Activated T-helper 1 cell treated with anti-CD3 and anti-CD28 coated beads, Interleukin-2, amount 50 U/mL, for 16 hours (primary cell): ENCODE data around the gene MRPL44.

Source experiments
- DNase-seq, 2 donors: peaks; one replicate each; pipeline ENCODE4 v3.0.0-alpha.2; 2020; ENCODE audit warnings: low read depth in 1 of 2, low spot score in 1 of 2

Gene MRPL44

GRCh38 chr2:223969856-223970255 is 12.6 kb downstream of the MRPL44 start:
- DNase-seq = no peak

DNA sequence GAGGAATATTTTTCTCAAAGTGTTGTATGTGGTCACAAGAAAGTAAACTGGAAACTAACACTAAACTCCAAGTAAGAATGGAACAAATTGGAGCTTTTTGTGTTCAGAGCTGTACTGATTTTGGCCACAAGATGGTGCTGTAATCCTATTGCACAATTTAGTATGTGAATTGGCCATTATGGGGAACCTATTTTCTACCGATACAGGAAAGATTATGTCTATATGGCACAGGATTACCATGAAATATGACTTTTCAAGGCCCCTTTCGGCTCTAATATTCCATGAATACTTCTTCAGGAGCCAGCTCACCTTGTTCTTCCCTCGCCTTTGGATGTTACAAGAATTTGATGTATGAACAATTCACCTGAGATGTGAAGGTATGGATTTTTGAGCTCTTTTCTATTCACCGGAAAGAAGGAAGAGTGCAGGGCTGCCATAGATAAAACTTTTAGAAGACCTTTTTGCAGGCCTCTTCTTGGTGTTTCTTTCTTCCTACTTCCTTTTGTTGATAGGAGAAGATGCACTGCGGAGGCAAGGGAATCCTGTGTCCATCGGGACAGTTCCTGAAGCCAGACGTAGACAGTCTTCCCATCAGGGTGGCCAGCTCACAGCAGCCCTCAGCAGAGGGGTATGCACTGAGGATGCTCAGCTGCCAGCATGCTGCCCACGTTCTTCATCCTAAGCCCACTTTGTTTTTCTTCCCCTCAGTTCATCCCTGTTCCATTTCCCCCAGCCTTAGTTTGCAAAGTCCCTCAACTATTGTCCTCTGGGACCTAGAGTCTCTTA is 13.3 kb downstream of the MRPL44 start:
- peak in 1 of 2 donors; percentile 15 for DNase-seq

- DNase-seq = no peak
Measured at GRCh38 chr2:223971731-223972130, 14.5 kb downstream of the MRPL44 start.

DNA sequence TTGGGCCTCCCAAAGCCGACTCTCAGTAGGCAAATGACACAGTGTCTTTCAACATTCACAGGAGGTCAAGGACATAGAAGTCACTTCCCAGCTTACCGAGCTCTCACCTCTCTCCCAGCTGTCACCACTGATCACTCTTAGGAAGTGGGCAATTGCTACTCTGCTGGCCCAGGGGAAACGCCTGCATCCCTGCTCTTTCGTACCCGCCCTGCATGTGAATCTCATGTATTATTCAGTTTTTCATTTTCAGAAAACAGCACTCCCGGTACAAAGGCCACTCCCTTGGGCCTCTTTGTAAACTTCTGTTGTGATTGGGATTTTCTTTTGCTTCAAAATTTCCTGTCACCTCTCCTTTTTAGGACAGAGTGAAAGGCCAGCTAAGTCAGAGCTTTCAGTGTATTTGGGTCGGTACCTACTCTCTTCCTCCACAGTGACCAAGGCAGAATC is 15.4 kb downstream of the MRPL44 start:
- no peak for DNase-seq

GRCh38 chr2:223973606-223974005 is 16.3 kb downstream of the MRPL44 start:
- no peak for DNase-seq

DNA sequence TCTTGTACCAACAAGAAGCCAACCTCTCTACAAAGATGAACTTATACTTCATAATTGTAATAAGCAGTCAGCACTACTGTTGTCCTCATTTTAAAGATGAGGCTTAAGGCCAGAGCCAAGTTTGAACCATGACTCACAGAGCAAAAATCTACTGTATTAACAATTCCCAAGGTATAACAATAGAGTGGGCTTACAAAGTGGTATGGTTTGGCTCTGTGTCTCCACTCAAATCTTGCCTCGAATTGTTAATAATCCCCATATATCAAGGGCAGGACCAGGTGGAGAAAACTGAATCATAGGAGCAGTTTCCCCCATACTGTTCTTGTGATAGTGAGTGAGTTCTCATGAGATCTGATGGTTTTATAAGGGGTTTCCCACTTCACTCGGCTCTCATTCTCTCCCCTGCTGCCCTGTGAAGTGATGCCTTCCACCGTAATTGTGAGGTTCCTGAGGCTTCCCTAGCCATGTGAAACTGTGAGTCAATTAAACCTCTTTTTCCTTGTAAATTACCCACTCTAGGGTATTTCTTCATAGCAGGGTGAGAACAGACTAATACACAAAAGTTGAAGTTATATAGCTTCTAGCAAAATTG is 19.5 kb downstream of the MRPL44 start:
- no peak for DNase-seq

- no peak for DNase-seq
Measured at GRCh38 chr2:223978451-223978850, 21.2 kb downstream of the MRPL44 start.

DNA sequence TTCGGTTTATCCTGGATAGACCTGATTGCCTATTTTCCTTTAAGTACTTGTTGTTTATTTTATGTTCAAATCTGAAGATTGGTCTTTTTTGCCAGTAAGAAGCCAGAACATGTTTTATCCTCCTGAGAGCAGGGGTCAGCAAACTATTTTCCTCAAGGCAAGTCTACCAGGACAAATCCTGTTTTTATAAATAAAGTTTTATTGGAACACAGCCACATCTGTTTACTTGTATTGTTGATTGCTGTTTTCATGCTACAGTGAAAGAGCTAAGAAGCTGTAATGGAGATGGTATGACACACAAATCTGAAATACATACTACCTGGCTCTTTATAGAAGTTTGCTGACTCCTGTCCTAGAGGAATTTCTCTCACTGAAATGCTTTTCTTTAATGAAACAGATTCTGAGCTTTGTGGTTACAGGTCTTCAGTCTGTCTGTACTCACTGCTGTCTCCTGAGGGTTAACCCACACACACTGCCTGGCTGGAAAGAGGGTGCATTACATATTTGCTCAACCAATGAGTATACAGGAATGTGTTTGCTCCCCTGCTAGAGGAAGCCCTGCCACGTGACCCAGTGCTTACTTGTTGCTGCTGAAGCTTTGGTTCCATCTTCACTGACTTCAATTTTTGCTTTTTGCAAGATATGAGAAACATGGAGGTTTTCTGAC is 22.6 kb downstream of the MRPL44 start:
- DNase-seq = no peak

DNA sequence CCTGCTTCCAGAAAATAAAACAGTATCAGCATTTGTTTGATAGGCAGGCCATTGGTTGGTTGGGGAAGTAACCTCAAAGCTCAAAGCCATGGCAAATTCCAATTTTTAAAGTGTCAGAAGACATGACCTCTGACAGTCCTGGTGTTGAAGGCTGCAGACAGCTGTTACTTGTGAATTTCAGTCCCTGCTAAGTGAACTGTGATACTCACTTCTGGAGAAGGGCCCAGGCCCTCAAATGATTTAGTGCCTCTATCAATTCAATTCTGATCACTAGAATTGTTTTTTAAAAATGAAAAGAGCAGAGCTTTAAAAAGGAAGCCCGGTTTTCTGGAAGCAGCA is 23.1 kb downstream of the MRPL44 start:
- no peak for DNase-seq

GRCh38 chr2:223980803-223981202 is 23.5 kb downstream of the MRPL44 start:
- no peak for DNase-seq

DNA sequence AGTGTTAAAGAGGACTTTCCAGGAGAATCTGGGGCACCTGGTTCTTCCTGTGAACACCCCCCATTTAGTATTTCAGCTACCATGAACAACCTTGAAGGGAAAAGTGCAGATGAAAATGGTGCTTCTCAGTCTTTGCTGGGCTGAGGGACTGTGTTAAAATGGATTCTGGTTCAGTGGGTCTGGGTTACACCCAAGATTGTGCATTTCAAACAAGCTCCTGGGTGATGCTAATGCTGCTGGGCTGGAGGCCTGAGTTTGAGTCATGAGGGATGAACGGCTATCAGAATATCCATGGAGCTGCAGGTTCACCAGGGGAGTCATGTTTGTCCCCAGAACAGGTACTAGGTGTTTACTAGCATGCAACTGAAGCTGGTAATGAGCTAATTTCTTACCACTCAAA is 24.0 kb downstream of the MRPL44 start:
- no peak for DNase-seq

DNA sequence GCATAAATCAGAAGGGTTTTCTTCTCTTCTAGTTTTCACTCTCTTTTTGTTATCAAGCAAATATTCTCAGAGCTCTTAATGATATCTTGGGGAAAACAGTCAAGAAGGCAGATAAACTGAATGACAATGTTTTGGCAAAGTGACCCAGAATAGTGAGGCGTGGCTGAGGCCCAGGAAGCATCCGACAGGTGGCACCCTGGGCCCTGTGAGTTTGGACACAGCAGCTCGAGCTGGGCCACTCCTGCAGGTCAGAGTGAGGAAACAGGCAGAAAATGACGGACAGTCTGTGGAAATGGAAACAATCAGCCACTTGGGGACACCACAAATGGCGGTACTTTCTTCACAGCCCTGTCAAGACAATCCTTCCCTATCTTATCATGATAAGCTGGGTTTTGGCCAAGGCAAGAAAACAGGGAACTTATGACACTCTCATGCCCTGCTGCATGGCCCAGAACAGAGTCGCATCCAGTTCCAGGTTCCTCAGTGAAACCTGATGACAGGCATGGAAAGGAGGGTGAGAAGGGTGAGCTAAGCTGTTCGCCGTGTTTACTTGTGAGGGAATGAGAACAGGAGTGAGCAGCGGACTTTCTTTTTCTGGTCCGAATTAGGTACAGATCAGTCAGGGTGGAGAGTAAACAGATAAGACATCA is 32.1 kb downstream of the MRPL44 start:
- no peak for DNase-seq

DNA sequence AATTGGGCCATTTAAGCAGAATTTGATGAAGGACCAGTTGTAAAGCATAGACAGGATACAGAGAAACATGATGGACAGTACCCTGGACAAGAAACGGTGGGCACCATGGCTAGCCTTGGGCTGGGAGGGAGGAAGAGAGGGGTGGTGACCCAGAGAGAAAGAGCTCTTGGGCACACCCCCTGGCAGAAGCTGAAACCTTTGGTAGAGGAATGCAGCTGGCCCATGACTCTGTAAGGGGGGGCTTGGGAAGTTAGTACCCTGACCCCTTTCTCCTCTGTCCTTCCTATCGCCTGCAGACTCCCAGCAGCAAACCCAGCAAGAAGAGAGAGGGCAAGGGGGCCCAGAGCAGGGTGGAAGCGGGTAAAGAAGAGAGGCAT is 32.6 kb downstream of the MRPL44 start:
- DNase-seq = no peak

DNA sequence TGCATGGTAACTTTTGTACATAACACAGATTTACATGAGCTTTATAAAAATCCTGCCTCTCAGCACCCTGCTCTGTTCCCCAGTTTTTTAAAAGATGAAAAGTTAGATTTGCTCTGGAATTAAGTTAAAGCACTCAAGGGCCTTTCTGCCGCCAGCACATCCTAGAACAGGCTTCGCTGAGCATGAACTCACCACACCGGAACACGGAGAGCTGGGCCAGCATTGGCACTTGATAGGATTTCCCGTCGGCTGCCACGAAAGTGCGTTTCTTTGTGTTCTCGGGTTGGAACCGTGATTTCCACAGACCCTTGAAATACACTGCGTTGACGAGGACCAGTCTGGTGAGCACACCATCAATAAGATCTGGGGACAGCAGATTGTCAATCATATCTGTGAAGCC is 34.3 kb downstream of the MRPL44 start:
- no peak for DNase-seq

DNA sequence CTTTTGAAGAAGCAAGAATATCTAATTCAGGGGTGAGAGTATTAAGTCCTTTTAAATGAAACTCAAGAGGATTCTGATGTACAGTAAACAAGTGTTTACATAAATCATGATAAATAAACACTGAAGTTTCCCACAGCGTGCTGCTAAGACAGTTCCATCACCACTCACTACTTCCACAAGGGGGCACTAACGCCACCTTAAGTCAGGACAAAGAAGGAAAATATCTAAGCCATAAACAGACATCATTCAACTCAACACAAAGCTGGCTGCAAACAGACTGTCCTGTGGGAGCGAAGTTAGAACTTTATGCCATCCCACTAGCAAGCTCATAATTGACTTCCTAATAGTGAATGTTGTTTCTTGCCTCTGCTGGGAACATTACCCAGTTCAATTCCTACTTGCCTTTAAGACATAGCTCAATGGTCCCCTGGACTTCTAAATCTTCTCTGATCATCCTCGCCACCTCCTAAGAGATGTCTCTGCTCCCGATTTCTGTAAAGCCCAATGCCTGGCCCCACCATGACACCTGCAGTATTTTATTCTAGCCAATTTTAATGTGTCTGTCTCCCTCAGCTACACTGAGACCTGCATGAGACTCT is 36.5 kb downstream of the MRPL44 start:
- DNase-seq = peak in 1 of 2 donors; percentile 26

DNA sequence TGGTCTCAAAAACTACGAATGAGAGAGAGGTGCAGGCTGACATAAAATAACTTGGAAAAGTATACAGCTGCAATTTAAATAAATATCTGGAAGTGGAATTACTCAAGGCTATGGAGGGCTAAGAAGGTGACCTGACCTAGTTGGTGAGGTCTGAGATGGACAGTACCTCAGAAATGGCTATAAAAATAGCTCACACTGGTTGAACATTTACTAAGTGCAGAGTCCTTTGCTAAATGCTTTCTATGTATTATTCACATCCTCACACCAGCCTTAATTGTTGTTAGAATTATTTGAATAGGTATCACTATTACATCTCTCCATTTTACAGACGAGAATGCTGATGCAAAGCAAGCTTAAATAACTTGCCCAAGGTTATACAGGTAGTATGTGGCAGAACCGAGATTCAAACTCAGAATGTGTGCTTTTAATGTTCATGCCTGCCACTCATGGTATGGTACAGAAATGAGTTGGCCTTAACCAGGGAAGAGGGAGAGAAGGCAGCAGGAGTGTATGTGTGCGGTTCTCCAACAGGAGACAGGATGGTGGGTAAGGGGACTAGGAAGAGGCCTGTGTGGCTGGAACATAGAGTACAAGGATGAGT is 37.4 kb downstream of the MRPL44 start:
- no peak for DNase-seq

DNA sequence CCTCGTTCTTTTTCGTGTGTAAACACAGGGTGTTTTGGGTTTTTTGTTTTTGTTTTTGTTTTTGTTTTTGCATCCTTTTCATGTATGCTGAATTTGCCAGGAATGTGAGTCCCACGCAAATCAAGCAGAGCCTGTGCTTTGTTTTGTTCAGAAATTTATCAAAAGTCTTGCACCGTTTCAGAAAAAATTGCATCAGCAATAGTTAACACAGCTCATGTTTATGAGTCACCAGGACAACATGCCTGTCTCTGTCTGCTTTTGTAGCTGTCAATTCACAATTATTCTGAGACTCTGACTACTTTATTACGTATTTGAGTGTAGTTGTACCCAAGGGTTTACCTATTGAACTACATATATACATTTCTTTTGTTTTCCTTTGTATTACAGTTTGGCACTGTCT is 38.3 kb downstream of the MRPL44 start:
- no peak for DNase-seq

DNA sequence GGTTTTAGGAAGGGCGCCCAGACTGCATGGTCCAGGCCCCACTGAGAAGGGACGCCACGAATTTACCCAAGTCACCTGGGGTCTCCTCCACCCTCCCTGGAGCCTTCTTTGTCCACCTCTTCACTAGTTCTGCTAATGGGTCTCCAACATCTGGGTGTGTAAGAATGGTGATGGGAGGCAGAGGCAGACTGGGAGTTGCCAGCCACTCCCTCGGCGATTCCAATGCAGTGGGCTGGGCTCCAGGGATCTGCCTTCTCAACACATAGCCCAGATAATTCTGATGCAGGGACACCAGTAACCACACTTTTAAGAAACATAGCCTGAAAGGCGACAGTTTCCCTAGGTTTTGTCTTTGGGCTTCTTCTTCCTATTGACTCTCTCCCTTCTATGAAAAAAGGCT is 39.1 kb downstream of the MRPL44 start:
- no peak for DNase-seq

DNA sequence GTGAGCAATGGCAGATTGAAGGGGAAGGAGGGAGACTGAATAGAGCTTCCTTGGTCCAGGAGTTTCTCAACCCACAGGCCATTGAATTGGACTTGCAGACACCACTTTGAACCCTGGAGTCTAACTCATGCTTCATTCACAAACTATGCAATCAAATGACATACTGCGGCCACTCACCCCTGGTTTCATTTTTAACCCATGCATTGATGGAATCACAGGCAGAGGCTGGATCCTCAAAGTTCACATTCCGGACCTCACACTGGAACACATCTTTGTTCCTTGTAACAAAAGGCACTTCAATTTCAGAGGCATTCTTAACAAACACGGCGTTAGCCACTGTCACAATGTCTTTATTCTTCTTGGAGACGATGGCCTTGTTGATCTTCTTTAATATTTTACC is 40.7 kb downstream of the MRPL44 start:
- no peak for DNase-seq

DNA sequence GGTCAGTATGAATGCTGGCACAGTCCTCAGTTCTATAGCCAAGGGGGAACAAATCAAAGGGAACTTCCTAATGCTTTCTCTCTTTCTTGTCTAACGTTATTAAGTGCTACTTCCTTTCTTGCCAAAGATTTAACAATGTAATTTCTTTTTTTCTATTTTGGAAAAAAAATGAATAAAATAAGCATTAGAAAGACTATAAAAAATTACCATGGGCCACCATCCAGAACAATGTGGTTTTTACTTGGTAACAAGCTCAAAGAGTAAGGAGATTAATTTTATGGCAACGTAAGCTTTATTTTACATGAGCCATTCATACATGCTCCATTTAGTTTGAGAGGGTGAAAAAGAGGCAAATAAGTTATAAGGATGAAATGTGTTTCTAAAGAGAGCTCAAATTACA is 41.7 kb downstream of the MRPL44 start:
- DNase-seq = no peak

GRCh38 chr2:223999862-224000261 is 42.6 kb downstream of the MRPL44 start:
- no peak for DNase-seq
